Suprapubic skin (tissue), 3 donors: ENCODE results near the gene NDUFS1.

Experiments
- CTCF ChIP-seq, 2 donors: fragments of 200-600 bp in 1 of 2; fragments of 450-650 bp in 1 of 2; sonication (generic) in 1 of 2; IDR thresholded peaks; one replicate each; pipeline ENCODE4 v1.5.1; 2016 to 2019; ENCODE audit warnings: antibody characterized with exemption in 2 of 2, mild to moderate bottlenecking in 1 of 2, moderate library complexity in 1 of 2
- POLR2A ChIP-seq, 2 donors: fragments of 450-650 bp; IDR thresholded peaks; one replicate each; pipeline ENCODE4 v1.6.1; 2017; ENCODE audit warnings: antibody characterized with exemption in 2 of 2, mild to moderate bottlenecking in 2 of 2, moderate library complexity in 2 of 2

GRCh38 chr2:206149330-206149729 is 9.9 kb downstream of the NDUFS1 start:
- no peak for TF ChIP-seq CTCF (IDR thresholded peaks at IDR 0.05)
- no peak for TF ChIP-seq POLR2A (IDR thresholded peaks at IDR 0.05)
